ENCODE data around the gene INPP5D.

INPP5D gene

GRCh38 chr2:233101816-233102215 lies 41.7 kb downstream of the INPP5D start:
- H3K4me3 ChIP-seq (ENCODE audit: low read depth, low read length): no peak overlapping the region
- TF ChIP-seq CTCF (IDR thresholded peaks at IDR 0.05; ENCODE audit: borderline replicate concordance, insufficient read depth, low read depth, low read length): no peak

GRCh38 chr2:233105156-233105895 lies 45.2 kb downstream of the INPP5D start:
- no peak for TF ChIP-seq CTCF (IDR thresholded peaks at IDR 0.05; ENCODE audit: borderline replicate concordance, insufficient read depth, low read depth, low read length)
- no peak overlapping the region for H3K4me3 ChIP-seq (ENCODE audit: low read depth, low read length)

GRCh38 chr2:233105930-233106329 lies 45.8 kb downstream of the INPP5D start:
- TF ChIP-seq CTCF (IDR thresholded peaks at IDR 0.05; ENCODE audit: borderline replicate concordance, insufficient read depth, low read depth, low read length): no peak
- no peak overlapping the region for H3K4me3 ChIP-seq (ENCODE audit: low read depth, low read length)

GRCh38 chr2:233107011-233107410 lies 46.9 kb downstream of the INPP5D start:
- H3K4me3 ChIP-seq (ENCODE audit: low read depth, low read length): no peak overlapping the region
- TF ChIP-seq CTCF (IDR thresholded peaks at IDR 0.05; ENCODE audit: borderline replicate concordance, insufficient read depth, low read depth, low read length): no peak

GRCh38 chr2:233107831-233108300 lies 47.7 kb downstream of the INPP5D start:
- H3K4me3 ChIP-seq (ENCODE audit: low read depth, low read length): no peak overlapping the region
- no peak for TF ChIP-seq CTCF (IDR thresholded peaks at IDR 0.05; ENCODE audit: borderline replicate concordance, insufficient read depth, low read depth, low read length)

- no peak overlapping the region for H3K4me3 ChIP-seq (ENCODE audit: low read depth, low read length)
- no peak for TF ChIP-seq CTCF (IDR thresholded peaks at IDR 0.05; ENCODE audit: borderline replicate concordance, insufficient read depth, low read depth, low read length)
Observed at GRCh38 chr2:233108611-233109490, 48.7 kb downstream of the INPP5D start.

All from GM12875 (cell line).